GM19239 (cell line): ENCODE results near the gene ENTPD6.
"Not testable (repeated sequence)": the region's sequence is repeated elsewhere in the genome, so short reads cannot be mapped to it uniquely, and the experiment has no call there.

Experiments
- DNase-seq: peaks from one replicate; pipeline ENCODE4 v3.0.0; 2011; ENCODE audit warnings: low spot score; ENCODE audit not compliant: insufficient read length
- FAIRE-seq: peaks from 2 replicates; lab custom pipeline; 2011; peaks lifted over from hg19 to GRCh38; lab: Jason Lieb, UNC

Gene ENTPD6

DNA sequence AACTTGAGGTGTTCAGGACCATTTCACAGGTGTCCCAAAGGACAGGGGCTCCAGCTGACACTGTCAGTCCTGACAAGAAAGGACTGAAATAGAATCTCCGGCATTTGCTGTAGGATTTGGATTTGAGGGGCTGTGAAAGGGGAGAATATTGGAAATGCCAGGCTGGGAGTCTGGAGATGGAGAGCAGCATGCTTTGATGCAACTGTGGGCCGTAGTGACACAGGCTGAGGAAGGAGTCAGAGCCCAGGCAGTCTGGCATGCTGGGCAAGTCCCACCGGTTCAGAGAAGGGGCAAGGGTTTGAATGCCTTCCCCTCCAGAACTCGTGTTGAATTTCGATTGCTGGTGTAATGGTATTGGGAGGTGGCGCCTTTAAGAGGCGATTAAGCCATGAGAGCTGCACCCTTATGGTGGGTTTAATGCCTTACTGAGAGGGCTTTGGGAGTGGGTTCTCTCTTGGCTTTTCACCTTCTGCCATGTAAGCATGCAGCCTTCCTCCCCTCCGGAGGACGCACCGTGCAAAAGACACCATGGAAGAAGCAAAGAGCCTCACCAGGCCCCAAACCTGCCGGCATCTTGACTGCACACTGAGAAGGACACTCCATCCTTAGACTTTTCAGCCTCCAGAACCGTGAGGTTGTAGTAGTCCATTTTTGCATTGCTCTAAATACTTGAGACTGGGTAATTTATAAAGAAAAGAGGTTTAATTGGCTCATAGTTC, 43.0 kb downstream of the ENTPD6 start:
- FAIRE-seq (no peak), DNase-seq (no peak)

DNA sequence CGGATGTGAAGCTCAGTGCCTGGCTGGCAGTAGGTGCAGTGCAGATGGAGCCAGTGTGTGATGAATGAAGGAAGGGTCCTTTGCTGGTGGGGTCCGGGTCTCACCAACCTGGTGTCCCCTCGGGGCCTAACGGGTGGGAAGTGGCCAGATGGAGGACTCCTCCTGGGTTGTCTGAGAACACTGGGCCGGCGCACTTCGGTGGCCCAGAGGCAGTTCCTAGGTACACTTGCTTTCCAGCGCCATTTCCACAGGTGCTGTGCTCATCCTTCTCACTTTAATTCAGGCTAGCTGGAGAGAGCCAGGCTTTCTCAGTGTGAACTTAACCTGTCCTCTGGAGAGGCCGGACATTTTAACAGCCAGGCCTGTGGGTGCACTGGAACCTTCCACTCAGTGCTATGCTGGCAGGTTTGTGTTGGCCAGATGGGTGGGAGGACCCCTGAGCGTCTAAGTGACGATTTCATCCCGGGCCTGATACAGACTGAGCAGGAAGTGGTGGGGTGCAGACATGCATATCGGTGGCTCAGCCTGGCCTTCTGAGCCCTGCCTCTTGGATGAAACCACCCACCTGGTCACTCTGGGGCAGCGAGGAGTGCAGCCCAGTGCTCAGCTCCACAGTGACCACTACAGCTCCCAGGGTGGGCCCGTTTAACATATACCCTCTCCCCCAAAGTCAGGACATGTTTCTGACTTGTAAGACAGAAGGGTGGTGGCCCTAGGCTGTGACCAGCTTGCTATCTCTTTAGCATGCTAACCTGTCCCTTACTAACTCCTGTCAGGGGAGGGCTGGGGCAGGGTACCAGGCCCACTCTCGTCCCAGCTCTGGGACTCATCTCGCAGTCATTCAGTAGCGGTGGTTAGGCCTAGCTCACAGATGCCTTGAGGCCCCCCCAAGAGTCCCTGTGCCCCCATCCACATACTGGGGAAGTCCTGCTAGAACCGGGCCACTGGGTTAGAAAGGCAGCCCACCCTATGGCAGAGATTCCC, 44.2 kb downstream of the ENTPD6 start:
- DNase-seq (no peak), FAIRE-seq (no peak)

DNA sequence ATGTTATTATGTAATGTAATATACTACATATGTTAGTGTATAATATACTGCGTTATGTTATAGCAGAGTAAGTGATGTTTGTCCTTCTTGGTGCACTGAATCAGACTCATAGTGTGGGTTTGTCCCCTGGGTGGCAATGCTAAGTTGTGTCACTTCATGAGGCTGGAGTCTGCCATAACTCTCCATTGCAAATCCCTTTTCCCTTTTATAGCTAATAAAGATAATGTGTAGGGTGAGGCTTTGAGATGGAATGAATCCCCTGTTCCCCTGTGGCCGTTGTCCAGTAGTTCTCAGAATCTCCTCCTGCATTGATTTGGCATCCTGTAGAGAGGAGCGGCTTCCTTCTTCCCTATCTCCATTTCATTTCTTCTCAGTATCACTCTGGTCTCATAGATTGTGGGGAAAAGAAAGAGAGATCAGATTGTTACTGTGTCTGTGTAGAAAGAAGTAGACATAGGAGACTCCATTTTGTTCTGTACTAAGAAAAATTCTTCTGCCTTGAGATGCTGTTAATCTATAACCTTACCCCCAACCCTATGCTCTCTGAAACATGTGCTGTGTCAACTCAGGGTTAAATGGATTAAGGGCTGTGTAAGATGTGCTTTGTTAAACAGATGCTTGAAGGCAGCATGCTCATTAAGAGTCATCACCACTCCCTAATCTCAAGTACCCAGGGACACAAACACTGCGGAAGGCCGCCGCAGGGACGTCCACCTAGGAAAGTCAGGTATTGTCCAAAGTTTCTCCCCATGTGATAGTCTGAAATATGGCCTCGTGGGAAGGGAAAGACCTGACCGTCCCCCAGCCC, 45.5 kb downstream of the ENTPD6 start:
- FAIRE-seq, DNase-seq: not testable (repeated sequence)

DNA sequence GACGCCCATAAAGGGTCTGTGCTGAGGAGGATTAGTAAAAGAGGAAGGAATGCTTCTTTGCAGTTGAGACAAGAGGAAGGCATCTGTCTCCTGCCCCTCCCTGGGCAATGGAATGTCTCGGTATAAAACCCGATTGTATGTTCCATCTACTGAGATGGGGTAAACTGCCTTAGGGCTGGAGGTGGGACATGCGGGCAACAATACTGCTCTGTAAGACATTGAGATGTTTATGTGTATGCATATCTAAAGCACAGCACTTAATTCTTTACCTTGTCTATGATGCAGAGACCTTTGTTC, 46.1 kb downstream of the ENTPD6 start:
- not testable (repeated sequence) for DNase-seq

DNA sequence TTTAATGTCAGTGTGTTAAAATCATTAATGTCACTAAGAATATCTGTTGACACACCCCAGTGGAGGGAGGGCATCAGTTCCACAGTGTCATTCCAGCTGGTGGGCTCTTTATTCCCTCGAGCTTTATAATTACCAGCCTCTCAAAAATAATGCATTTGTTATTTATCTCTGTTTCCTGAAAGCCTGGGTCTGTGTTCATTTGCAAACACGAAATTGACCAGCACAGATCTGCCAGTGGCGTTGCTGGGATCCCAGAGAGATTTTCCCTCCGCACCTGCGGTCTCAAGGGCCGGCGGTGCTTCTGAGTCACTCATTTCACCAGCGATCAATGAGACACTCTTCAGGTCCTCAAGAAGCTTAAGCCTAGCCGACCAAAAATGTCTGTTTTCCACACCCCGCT, 46.7 kb downstream of the ENTPD6 start:
- no peak for FAIRE-seq

More for the DNA sequence above, 46.1 kb downstream of the ENTPD6 start:
- FAIRE-seq, result not testable (repeated sequence)

DNA sequence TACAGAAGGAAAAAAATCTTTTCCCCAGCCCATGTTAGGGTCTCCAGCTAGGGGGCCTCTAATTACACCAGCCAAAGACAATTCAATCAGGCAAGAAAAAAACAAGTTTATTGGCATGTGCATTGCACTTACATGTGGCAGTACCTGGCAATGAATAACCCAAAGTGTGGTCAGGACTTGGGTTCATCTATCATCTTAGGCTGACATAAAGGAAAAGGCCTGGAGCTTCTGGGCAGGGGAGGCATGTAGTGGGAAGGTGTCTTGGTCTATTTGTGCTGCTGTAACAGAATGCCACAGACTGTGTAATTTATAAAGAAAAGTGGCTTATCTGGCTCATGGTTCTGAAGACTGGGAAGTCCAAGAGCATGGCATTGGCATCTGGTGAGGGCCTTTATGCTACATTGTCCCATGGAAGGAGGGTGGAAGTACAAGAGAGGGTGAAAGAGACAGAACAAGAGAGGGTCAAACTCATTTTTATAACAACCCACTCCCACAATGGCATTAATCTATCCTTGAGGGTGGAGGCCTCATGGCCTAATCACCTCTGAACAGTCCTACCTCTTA, 48.0 kb downstream of the ENTPD6 start:
- no peak for FAIRE-seq
- DNase-seq, result no peak

More for the DNA sequence above, 46.7 kb downstream of the ENTPD6 start:
- no peak for DNase-seq

DNA sequence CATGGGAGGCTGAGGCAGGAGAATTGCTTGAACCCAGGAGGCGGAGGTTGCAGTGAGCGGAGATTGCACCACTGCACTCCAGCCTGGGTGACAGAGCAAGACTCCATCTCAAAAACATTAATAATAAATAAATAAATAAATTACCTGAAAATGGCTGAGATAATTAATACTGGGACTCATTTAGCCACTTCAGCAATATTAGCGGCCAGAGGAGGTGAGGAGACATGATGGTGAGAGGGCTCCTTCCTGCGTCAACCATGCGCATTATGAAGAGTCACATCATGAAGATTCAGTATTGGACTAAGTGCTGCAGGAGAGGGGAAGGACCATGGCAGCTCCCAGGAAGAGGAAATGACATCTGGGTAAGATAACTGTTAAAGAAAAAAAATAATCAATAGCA, 49.5 kb downstream of the ENTPD6 start:
- FAIRE-seq (no peak), DNase-seq (no peak)

DNA sequence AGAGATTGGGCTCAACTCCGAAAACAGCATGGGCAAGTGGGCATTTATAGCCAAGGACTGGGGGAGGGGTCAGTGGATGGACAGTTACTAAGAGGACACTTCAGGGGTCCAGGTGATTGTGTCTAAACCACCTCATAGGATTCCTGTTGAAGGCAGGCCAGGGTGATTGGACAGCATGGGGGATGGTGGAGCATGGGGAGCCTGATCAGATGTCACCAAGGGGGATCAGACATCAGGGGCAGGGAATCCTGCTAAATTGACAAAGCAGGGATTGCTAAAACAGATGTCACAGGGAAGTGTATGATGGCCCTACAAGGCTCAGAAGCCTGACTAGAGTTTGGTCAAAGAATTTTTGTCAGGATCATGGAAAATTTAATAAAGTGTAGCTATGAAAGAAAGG, 49.9 kb downstream of the ENTPD6 start:
- FAIRE-seq, result no peak
- no peak for DNase-seq

DNA sequence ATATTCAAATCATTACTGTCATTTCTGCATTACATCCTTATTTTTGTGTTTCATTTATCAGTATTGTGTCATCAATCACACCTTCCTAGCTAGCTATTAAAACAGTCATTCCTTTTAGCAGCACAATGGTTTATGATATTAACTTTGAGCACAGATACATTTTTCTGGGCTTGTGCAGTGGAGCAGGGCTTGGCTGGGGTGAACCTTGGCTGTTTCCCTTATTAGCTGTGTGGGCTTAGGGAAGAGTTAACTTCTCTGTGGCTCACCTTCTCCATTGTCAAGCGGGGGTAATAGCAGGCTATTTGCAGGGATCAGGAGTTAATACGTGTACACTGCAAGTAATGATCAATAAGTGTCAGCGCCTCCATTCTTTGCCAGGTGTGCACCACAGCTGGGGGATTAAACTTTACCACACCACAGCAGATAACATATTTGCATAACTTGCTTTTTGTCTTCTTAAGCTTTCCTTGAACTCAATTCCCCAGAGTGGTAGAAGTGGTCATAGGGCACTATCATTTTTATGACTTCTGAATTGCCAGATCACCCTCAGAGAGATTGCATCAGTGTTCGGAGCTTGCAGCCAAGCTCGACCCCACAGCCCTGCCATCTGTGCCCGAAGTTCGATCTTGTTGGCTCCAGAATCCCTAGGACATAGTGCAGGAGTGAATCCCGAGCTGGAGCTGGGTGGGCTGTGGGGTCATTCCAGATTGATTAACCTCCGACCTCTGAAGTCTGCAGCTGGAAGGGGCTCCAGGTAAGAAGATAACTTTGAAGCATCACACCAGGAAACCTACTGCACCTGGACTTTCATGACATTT, 50.9 kb downstream of the ENTPD6 start:
- no peak for DNase-seq
- FAIRE-seq, result peak; percentile 71

DNA sequence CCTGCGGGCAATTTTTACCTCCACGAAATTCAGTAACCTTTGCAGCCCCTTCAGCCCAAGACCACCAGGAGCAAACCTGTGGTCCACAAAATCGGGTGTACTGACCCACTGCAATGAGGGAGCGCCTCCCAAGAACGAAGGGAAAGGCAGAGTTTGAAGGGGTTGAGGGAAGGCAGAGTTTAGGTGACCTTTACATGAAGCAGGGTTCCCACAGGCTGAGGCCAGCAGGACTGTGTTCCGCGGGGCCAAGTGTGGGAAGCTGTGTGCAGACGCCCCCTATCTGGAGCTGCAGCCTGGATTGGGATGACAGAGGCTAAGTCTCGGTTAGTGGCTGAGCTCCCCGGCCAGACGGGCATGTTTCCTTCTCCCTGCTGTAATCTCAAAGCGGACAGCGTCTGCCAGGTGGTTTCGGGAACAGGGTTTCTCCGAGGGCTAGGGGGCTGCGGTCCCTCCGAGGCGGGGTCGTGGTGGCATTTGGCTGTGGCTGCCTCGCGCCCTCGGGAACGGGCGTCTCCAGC, 51.5 kb downstream of the ENTPD6 start:
- DNase-seq (no peak), FAIRE-seq (peak; percentile 40)

DNA sequence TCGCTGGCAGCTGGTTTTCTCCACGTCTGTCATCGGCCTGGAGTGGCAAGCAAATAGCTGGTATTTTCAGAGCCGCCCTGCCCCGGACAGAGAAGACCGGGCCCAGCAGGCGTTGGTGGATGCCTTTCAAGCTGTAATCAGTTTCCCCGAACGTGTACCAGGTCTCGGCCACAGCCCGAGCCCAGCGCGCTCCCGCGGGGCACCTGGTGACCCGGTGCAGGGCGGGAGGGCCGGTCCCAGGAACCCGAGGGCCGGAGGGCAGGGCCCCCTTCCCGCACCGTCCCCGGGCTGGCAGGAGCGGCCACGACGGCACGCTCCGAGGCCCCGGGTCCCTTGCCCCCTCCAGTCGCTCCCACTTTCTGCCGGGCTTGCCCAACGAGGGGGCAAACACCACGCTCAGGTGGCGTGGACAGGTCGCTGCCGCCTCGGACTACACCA, 52.0 kb downstream of the ENTPD6 start:
- FAIRE-seq (no peak), DNase-seq (no peak)

DNA sequence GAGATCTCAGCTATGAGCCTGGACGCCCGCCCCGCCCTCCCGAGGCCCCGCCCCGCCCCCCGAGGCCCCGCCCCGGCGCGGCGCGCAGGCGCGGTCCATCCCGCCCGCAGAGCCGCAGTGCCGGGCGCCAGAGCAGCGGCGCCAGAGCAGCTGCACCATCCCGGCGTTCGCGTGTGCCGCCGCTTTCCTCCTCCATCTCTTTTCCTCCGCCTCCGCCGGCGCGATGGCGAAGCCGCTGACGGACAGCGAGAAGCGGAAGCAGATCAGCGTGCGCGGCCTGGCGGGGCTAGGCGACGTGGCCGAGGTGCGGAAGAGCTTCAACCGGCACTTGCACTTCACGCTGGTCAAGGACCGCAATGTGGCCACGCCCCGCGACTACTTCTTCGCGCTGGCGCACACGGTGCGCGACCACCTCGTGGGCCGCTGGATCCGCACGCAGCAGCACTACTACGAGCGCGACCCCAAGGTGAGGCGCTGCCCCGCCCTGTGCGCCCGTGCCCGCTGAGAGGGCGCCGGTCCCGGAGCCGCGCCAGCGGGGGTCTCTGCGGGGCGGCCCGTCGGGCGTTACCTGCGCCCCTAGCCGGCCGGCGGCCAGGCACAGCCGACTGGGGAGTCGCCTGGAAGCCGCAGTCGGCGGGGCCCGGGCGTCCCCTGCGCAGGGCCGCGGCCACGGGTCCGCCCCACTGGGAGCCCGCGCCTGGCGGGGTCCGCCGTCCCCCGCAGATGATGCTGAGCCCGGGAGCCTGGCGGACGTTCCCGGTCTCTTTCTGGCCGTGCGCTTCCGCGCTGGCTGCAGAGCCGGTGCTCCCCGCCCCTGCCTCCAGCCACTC, 52.7 kb downstream of the ENTPD6 start, which contains the start of gene PYGB:
TSS of gene PYGB (plus strand) at position 130 of the 830 bp plus-strand sequence. CDS start at position 224, 94 bp downstream.
- FAIRE-seq, result peak; percentile 85
- DNase-seq, result peak; percentile 93

DNA sequence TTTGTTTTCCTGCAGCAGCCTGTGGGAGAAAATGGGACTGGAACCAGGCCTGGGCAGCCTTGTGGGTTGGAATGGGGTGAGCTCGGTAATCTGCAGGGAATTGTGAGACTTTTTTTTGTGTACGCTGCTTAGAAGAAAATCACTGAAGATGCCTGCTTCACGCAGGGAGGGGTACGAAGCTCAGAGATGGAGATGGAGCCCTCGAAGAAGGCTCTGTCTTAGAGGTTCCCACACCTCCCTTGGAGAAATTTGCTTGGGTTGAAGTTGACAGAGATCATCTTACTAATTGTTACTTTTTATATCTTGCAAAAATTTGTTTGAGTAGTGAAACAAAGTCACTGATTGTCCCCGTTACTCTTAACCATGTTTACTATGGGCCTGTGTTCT, 53.3 kb downstream of the ENTPD6 start:
- FAIRE-seq (peak; percentile 40), DNase-seq (no peak)

DNA sequence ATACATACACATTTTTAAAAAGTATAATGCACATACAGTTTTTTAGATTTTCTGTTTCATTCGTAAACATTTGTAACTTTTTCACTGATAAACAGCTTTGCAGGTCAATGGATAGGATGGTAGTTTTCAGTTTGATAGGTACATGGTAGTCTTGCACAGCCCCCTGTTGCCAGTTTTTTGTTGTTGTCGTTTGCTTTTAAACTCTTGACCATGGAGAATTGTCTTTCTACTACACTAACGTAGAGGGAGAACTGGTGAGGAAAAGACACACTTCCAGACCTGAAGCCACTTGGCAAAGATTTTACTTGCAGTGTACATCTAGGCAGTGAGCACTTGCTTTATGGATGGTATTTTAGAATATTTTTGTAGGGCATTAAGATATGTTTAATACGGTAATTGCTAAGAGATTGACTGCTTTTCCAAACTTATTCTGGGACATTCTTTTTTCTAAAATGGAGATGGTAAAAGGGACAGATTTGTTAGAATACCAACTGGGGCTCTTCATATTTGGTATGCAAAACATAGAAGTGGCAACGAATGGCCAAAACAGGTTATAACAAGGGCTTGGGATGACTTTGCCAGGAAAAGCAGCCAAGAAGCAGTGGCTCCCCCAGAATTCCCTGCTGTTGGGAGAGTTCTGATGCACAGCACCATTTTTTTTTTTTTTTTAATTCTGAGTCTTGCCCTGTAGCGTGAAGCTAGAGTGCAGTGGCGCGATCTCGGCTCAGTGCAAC, 53.9 kb downstream of the ENTPD6 start:
- DNase-seq (no peak), FAIRE-seq (no peak)

DNA sequence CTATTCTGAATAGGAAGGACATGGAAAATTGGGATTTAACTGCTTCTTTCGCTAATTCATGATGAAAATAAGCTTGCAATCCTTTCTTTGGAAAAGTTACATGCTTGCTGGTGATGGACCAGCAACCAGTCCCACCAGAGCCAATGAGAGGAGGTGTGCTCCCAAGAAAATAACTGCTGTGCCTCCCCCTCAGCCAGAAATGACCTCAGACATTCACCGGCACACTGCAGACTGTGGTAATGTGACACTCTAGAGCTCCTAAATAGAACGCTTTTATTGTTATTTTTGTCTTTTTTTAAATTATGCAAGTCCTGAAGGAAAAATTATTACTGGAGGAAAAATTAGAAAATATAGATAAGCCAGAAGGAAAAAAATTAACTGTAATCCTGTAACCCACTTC, 55.0 kb downstream of the ENTPD6 start:
- no peak for DNase-seq
- FAIRE-seq, result no peak

DNA sequence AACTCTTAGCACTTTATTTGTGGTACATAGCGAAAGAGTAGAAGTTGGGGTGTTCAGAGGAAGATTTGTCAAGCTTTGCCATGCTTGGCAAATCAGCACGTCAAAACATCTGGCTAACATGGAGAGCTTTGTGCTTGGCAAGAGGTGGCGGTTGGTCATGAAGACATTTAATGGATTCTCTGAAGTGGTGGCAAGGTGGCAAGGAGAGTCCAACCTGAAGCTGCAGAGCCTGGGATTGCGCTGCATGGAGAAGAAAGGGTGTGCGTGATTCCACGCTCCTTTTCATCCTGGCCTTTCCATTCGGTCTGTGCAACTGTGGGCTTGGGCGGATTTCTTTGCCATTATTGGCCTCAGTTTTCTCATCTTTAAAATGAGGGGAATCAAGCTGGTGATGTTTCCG, 55.5 kb downstream of the ENTPD6 start:
- no peak for DNase-seq
- FAIRE-seq, result no peak

DNA sequence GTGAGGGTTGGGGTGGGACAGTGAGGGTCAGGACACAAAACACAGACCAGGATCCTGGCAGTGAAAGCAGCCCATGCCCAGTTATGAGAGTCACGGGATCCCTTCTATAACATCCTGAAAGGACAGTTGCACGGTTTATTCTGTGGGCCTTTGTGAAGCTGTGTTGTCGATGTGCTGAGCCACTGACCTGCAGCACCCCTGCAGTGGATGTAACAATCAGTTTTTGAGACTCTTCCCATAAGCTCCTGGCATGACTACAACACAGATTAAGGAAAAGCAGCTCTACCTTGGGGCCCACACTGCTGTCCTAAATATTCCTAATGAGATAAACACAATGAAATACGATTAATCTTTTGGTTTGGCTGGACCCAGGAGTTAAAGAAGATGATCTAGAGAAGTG, 56.0 kb downstream of the ENTPD6 start:
- DNase-seq, result no peak
- FAIRE-seq, result no peak

DNA sequence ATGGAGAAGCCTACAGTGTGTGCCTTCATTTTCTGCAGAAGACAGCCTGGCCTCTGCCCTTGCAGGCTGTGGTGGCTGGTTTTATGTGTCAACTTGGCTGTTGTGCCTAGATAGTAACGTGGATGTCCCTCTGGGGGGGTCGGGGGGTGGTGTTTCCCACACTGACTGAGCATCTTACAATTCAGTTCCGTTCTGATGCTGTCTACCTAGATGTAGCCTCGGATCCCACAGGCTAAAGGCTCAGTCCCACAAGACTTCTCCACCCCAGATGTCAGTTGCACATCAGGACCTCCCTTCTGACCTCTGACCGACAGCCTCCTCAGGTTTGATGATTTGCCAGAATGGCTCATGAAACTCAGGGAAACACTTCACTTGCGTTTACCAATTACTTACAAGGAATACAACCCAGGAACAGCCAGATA, 56.7 kb downstream of the ENTPD6 start:
- FAIRE-seq, result no peak

More for the DNA sequence above, 56.7 kb downstream of the ENTPD6 start:
- no peak for DNase-seq
